GM12872 (cell line): Measurements from ENCODE around the gene CCDC61.

Experiments
- TF ChIP-seq, protein P1 (sequence below): IDR thresholded peaks from 3 replicates; pipeline ENCODE4 v1.5.1; 2011; ENCODE audit warnings: low read depth, mild to moderate bottlenecking, low read length, moderate library complexity; ENCODE audit not compliant: insufficient read depth

Gene CCDC61

GRCh38 chr19:46017874-46018675 is 22.8 kb downstream of the CCDC61 start:
- TF ChIP-seq, protein P1, sequence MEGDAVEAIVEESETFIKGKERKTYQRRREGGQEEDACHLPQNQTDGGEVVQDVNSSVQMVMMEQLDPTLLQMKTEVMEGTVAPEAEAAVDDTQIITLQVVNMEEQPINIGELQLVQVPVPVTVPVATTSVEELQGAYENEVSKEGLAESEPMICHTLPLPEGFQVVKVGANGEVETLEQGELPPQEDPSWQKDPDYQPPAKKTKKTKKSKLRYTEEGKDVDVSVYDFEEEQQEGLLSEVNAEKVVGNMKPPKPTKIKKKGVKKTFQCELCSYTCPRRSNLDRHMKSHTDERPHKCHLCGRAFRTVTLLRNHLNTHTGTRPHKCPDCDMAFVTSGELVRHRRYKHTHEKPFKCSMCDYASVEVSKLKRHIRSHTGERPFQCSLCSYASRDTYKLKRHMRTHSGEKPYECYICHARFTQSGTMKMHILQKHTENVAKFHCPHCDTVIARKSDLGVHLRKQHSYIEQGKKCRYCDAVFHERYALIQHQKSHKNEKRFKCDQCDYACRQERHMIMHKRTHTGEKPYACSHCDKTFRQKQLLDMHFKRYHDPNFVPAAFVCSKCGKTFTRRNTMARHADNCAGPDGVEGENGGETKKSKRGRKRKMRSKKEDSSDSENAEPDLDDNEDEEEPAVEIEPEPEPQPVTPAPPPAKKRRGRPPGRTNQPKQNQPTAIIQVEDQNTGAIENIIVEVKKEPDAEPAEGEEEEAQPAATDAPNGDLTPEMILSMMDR: no peak

DNA sequence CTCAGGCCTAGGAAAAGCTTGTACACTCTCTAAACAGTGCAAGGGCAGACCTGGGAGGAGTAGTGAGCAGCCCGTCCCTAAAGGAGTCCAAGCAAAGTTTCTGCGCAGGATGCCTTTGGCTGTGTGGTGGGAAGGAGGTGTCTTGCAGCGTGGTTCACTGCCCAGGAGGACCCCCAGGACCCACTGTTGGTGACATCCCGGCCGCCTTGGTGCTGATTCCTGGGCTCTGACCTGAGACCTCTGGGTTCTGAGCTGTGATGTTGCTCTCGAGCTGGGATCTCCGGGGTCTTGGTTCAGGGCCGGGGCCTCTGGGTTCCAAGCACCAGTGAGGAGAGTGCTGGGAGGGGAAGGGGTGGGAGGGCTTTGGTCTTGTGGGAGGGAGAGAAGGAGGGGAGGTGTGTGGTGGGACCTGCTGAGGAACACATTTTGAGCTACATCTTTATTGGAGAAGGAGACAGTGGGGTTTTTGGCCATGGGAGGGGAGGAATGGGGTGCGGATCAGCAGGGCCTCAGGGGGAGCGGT is 23.5 kb downstream of the CCDC61 start:
- TF ChIP-seq, protein P1: no peak

GRCh38 chr19:46019270-46019669 is 24.0 kb downstream of the CCDC61 start:
- TF ChIP-seq, protein P1: no peak

DNA sequence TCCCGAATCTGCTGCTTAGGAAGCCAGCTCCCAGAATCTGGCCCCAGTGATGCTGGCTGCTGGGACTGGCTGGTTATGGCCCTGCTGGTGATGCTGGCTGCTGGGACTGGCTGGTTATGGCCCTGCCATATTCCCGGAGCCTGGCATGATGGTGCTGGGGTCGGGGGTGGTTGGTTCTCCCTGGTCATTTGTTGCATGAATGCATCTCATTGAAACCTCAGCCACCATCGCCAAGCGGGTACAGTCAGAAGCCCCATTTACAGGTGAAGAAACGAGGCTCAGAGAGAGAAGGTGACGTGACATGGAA is 25.5 kb downstream of the CCDC61 start:
- TF ChIP-seq, protein P1: no peak

DNA sequence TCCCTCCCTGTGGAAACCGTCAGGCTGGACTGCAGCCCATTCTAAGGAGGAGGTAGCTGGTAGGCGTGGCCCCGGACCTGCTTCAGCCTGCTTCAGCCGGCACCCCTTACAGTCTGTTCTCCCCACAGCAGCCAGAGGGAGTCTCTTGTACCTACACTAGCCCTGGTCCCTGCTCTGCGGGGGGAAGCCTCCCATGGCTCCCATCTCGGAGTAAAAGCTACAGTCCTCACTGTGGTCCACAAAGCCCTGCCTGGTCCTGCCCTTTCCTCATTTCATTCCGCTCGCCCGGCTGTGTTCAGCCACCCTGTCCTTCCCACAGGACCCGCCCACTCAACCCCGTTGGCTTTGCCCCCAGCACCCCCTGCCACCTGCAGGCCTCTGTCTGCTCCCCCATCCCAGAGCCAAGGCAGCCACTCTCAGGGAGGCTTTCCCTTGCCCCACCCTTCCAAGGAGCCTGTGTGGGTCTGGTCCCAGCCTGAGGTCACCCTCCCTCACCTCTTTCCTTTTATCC is 26.3 kb downstream of the CCDC61 start:
- TF ChIP-seq, protein P1: no peak

DNA sequence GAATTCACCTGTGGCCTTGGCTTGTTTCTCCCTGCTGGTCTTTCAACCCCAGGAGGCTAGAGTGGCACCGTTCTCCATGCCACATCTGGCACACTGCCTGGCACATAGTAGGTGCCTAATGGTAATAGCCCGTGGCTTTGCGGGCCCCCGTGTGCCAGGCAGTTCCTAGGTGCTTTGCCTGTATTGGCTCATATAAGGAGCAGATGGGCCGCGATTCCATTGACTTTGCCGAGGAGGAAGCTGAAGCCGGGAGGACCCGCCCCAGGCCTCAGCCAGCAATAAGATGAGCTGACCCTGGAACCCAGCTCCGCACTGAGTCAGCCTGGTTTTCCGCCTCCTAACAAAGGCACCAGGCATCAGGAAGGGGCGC is 26.8 kb downstream of the CCDC61 start:
- TF ChIP-seq, protein P1: no peak

GRCh38 chr19:46022431-46023310 is 27.4 kb downstream of the CCDC61 start, which contains the start of gene PGLYRP1:
PGLYRP1 (minus strand) TSS chr19:46023053; CDS start chr19:46023021, 32 bp downstream.
- TF ChIP-seq, protein P1: no peak
